ENCODE results near the gene PIP5K1B.

GRCh38 chr9:68744426-68744825 is 39.4 kb downstream of the PIP5K1B start:
- no peak for TF ChIP-seq CTCF (conservative IDR thresholded peaks at IDR 0.05; ENCODE audit: low read depth, low read length)
- TF ChIP-seq EZH2 (IDR thresholded peaks at IDR 0.05; ENCODE audit: borderline replicate concordance, low read depth, low read length, poor library complexity, severe bottlenecking), result no peak
